IMR-90 (cell line): ENCODE data around the gene DAD1. TPM values are rescaled to one million over a fixed set of nuclear protein-coding genes. Genes with fewer than 3 reads are reported as not detected.

ENCODE experiments used
- ATAC-seq: fragments of 200-7000 bp; cut with Tn5 transposase; 2 replicates; pipeline ENCODE4 v1.9.1; 2020; ENCODE audit warnings: low read depth, mild to moderate bottlenecking, moderate library complexity
- BruUV-seq: library from RNA; stranded (reverse); fragments of 400-500 nt; replicated peaks from 2 replicates; lab custom pipeline; 2021; lab: Mats Ljungman, UMichigan
- CTCF ChIA-PET: fragments of 300-600 bp; formaldehyde crosslinking; extraction: SDS; loops from one replicate; lab custom pipeline; 2021; ENCODE audit warnings: antibody characterized with exemption; lab: Yijun Ruan, JAX
- POLR2A ChIA-PET: fragments of 300-600 bp; sonication (Branson Sonifier 250); formaldehyde crosslinking; loops from one replicate; lab custom pipeline; 2022; ENCODE audit warnings: antibody characterized with exemption; ENCODE audit not compliant: unreplicated experiment; lab: Charles Lee
- DNase-seq: peaks from one replicate; pipeline ENCODE4 v3.0.0; 2013
- H2AFZ ChIP-seq: replicated peaks from 2 replicates; pipeline ENCODE3; 2013; ENCODE audit warnings: low read length, mild to moderate bottlenecking; ENCODE audit not compliant: poor library complexity
- H2AK5ac ChIP-seq: 2 replicates; pipeline ENCODE4 v1.6.1; 2013; ENCODE audit warnings: low read depth, low read length, inconsistent platforms
- H2AK9ac ChIP-seq: replicated peaks from 2 replicates; pipeline ENCODE3; 2013; ENCODE audit warnings: mild to moderate bottlenecking, low read depth, low read length, moderate library complexity; ENCODE audit not compliant: poor library complexity
- H2BK120ac ChIP-seq: 2 replicates; pipeline ENCODE4 v1.6.1; 2013; ENCODE audit warnings: low read depth, low read length, inconsistent platforms
- H2BK15ac ChIP-seq: 3 replicates; pipeline ENCODE4 v1.6.1; 2013; ENCODE audit warnings: low read depth, low read length, inconsistent platforms
- H2BK20ac ChIP-seq: 2 replicates; pipeline ENCODE4 v1.6.1; 2013; ENCODE audit warnings: low read depth, mild to moderate bottlenecking, inconsistent platforms, low read length, moderate library complexity
- H2BK5ac ChIP-seq: 2 replicates; pipeline ENCODE4 v1.6.1; 2013; ENCODE audit warnings: mild to moderate bottlenecking, low read depth, low read length, inconsistent platforms; ENCODE audit not compliant: poor library complexity, severe bottlenecking
- H3K14ac ChIP-seq: replicated peaks from 2 replicates; pipeline ENCODE4 v1.6.1; 2013; ENCODE audit warnings: low read depth, low read length, inconsistent platforms
- H3K18ac ChIP-seq: 2 replicates; pipeline ENCODE4 v1.6.1; 2013; ENCODE audit warnings: low read depth, low read length, control low read depth
- H3K23ac ChIP-seq: 2 replicates; pipeline ENCODE4 v1.6.1; 2013; ENCODE audit warnings: low read depth, low read length, inconsistent platforms
- H3K27ac ChIP-seq: 2 replicates; pipeline ENCODE4 v1.5.1; 2013; ENCODE audit warnings: mild to moderate bottlenecking, control low read depth, low read length; ENCODE audit not compliant: insufficient read depth
- H3K27me3 ChIP-seq: 2 replicates; pipeline ENCODE4 v1.6.1; 2013; ENCODE audit warnings: low read length; ENCODE audit not compliant: control insufficient read depth, insufficient read depth
- H3K36me3 ChIP-seq: 2 replicates; pipeline ENCODE4 v1.6.1; 2013; ENCODE audit warnings: low read length, mixed read lengths; ENCODE audit not compliant: control insufficient read depth, insufficient read depth
- H3K4ac ChIP-seq: 2 replicates; pipeline ENCODE4 v1.6.1; 2013; ENCODE audit warnings: low read depth, low read length, inconsistent platforms
- H3K4me1 ChIP-seq: 2 replicates; pipeline ENCODE4 v1.6.1; 2013; ENCODE audit warnings: low read length, mixed read lengths; ENCODE audit not compliant: control insufficient read depth, insufficient read depth
- H3K4me2 ChIP-seq: 2 replicates; pipeline ENCODE4 v1.6.1; 2013; ENCODE audit warnings: low read depth, mild to moderate bottlenecking, control low read depth, low read length, moderate library complexity
- H3K4me3 ChIP-seq: 2 replicates; pipeline ENCODE4 v1.5.1; 2013; ENCODE audit warnings: low read depth, mild to moderate bottlenecking, control low read depth, low read length, moderate library complexity; ENCODE audit not compliant: insufficient read depth
- H3K56ac ChIP-seq: 2 replicates; pipeline ENCODE4 v1.6.1; 2013; ENCODE audit warnings: low read length, inconsistent platforms; ENCODE audit not compliant: insufficient read depth; ENCODE audit errors: extremely low read depth
- H3K79me1 ChIP-seq, 2 experiments: 2 replicates each; pipeline ENCODE4 v1.6.1; 2013; ENCODE audit warnings: low read length in 2 of 2, inconsistent platforms in 1 of 2, low read depth in 1 of 2
- H3K9ac ChIP-seq: 2 replicates; pipeline ENCODE4 v1.6.1; 2013; ENCODE audit warnings: low read depth, low read length, control low read depth
- H3K9me1 ChIP-seq: 2 replicates; pipeline ENCODE4 v1.6.1; 2013; ENCODE audit warnings: low read length, inconsistent platforms; ENCODE audit not compliant: insufficient read depth
- H3K9me3 ChIP-seq: 2 replicates; pipeline ENCODE4 v1.6.1; 2013; ENCODE audit warnings: low read length; ENCODE audit not compliant: control insufficient read depth, insufficient read depth
- H4K20me1 ChIP-seq: 2 replicates; pipeline ENCODE4 v1.6.1; 2013; ENCODE audit warnings: low read length, inconsistent platforms; ENCODE audit not compliant: insufficient read depth
- H4K5ac ChIP-seq: 2 replicates; pipeline ENCODE4 v1.6.1; 2013; ENCODE audit warnings: mild to moderate bottlenecking, low read depth, low read length, control low read depth
- H4K8ac ChIP-seq, 2 experiments: 2 replicates each; pipeline ENCODE4 v1.6.1; 2013; ENCODE audit warnings: low read depth in 2 of 2, low read length in 2 of 2, control low read depth in 1 of 2, inconsistent platforms in 1 of 2
- H4K91ac ChIP-seq: 2 replicates; pipeline ENCODE4 v1.6.1; 2013; ENCODE audit warnings: low read depth, low read length, inconsistent platforms; ENCODE audit not compliant: insufficient read depth
- BHLHE40 ChIP-seq: fragments of 150-350 bp; IDR thresholded peaks from 2 replicates; pipeline ENCODE4 v1.6.1; 2016; ENCODE audit warnings: mild to moderate bottlenecking, low read depth, low read length
- CEBPB ChIP-seq: IDR thresholded peaks from 2 replicates; pipeline ENCODE4 v1.6.1; 2012; ENCODE audit warnings: low read depth, low read length, improper control_type of control experiment
- ELK1 ChIP-seq: fragments of 150-350 bp; IDR thresholded peaks from 2 replicates; pipeline ENCODE4 v1.6.1; 2016; ENCODE audit warnings: low read depth, mild to moderate bottlenecking, low read length, moderate library complexity, borderline replicate concordance
- FOS ChIP-seq: fragments of 150-350 bp; IDR thresholded peaks from 2 replicates; pipeline ENCODE4 v1.6.1; 2016; ENCODE audit warnings: low read depth, low read length
- MAFK ChIP-seq: IDR thresholded peaks from 2 replicates; pipeline ENCODE4 v1.6.1; 2012; ENCODE audit warnings: low read depth, low read length, improper control_type of control experiment
- MXI1 ChIP-seq: IDR thresholded peaks from 2 replicates; pipeline ENCODE4 v1.6.1; 2012; ENCODE audit warnings: low read depth, mild to moderate bottlenecking, low read length, moderate library complexity, borderline replicate concordance
- NFE2L2 ChIP-seq: fragments of 150-350 bp; IDR thresholded peaks from 2 replicates; pipeline ENCODE4 v1.6.1; 2016; ENCODE audit warnings: low read depth, mild to moderate bottlenecking, low read length
- POLR2A ChIP-seq: IDR thresholded peaks from 2 replicates; pipeline ENCODE4 v1.6.1; 2012; ENCODE audit warnings: mild to moderate bottlenecking, low read depth, low read length
- RAD21 ChIP-seq: IDR thresholded peaks from 2 replicates; pipeline ENCODE4 v1.6.1; 2012; ENCODE audit warnings: low read length, improper control_type of control experiment
- RFX5 ChIP-seq: IDR thresholded peaks from 2 replicates; pipeline ENCODE4 v1.8.0; 2012; ENCODE audit warnings: low read depth, mild to moderate bottlenecking, low read length, moderate library complexity
- dilution Hi-C: fragments of 300-500 bp; cut with HindIII; formaldehyde crosslinking; loops from one replicate; pipeline ENCODE4 v1.14.3; 2018; ENCODE audit warnings: low sequenced_read_pairs; ENCODE audit not compliant: unreplicated experiment
- in situ Hi-C: fragments of 300-500 bp; cut with MboI; formaldehyde crosslinking; loops from 3 replicates; pipeline ENCODE4 v1.14.3; 2019; ENCODE audit warnings: low sequenced_read_pairs, inconsistent platforms, mixed read lengths
- intact Hi-C: fragments of 100-400 bp; cut with micrococcal nuclease; formaldehyde crosslinking; loops from 2 replicates; pipeline ENCODE4 v1.10.0; 2022
- polyA plus RNA-seq, 3 experiments: library from polyadenylated mRNA; depleted of rRNA; stranded (reverse); fragments of >200 nt; gene quantifications; 2 replicates each; pipeline ENCODE4 v1.2.3, GENCODE V29; 2012; ENCODE audit warnings: low replicate concordance in 1 of 3
- total RNA-seq: library from RNA; depleted of rRNA; stranded (reverse); fragments of >200 nt; gene quantifications from 2 replicates; pipeline ENCODE4 v1.2.3, GENCODE V29; 2012
- TF ChIP-seq, protein P1 (sequence below): conservative IDR thresholded peaks from 2 replicates; pipeline ENCODE4 v1.5.1; 2012; ENCODE audit warnings: mild to moderate bottlenecking, low read depth, low read length, improper control_type of control experiment

Gene DAD1
- total and polyA plus RNA-seq, 2 of the 4 experiments (the other 2 are of a cell fraction) = 396 to 496 TPM

DNA sequence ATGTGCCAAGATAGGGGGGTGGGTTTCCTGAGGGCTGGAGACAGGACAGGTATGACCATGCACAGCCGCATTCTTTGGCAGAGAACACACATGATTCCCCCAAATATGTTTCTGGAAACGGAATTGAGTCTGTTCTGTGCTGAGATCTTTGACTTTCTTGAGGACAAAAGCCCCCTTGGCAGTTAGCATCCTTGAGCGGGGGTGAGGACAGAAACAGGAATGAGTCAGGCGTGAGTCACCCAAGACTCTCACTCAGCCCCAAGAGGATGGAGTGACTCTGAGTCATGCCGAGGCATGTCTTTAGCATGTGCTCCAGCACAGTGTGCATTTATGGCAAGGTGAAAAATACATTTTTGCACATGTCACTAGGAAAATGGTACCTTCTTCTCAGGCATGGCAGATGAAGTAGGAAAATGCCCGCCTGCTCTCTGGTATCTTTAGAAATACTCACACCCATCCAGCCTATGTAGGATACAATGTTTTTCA, 52.1 kb downstream of the DAD1 start (continued):
- TF ChIP-seq MXI1 = peak; percentile 93; the same call in 1 of the 2 replicates

DNA sequence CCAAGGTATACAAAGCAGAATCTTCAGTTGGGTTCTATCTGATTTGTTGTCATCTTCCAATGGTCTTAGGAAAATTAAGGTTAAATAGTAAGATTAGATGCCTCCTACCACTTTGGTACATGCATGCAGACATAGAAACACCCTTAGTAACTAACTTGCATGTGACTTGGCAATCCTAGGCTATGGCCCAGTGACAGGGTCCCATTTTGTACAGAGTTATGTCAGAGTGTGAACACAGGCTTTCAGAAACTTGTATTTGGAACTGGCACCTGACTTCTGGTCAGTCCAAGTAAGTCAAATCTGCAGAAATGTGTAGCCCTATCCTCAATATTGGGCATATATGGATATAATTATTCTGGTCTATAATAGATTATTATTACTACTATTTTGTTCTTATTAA, 53.1 kb downstream of the DAD1 start:
- Histone ChIP-seq H3K9me1 (peaks cover 13% of the 10 kb centered on the region), H4K20me1 (no peaks in the 10 kb centered on the region), H3K27ac (no peak overlapping the region), H3K14ac (peak overlapping the region; percentile 10), H3K18ac (peak overlapping the region; percentile 64; the same call in 1 of the 2 replicates), H3K79me1 (no peaks in the 10 kb centered on the region), H3K27me3 (no peaks in the 10 kb centered on the region), H4K91ac (0 out of 2 replicates have a peak overlapping the region, but pooled peaks have one; percentile 31), H2BK15ac (peak overlapping the region; percentile 22; the same call in 2 of the 3 replicates), H2BK5ac (no peak overlapping the region), H2BK120ac (peak overlapping the region; percentile 79), H3K4me3 (no peak overlapping the region), H4K8ac (no peak overlapping the region), H2AFZ (no peak overlapping the region), H2AK5ac (peak overlapping the region; percentile 2; the same call in 1 of the 2 replicates), H3K4me2 (no peak overlapping the region), H3K4me1 (peaks cover 12% of the 10 kb centered on the region), H2AK9ac (no peak overlapping the region), H3K36me3 (no peaks in the 10 kb centered on the region), H3K9me3 (no peaks in the 10 kb centered on the region), H3K4ac (peak overlapping the region; percentile 42; the same call in 1 of the 2 replicates), H3K56ac (no peak overlapping the region), H3K23ac (peak overlapping the region; percentile 19; the same call in 1 of the 2 replicates), H3K9ac (no peak overlapping the region), H4K5ac (no peak overlapping the region), H2BK20ac (peak overlapping the region; percentile 42)
- no TSS peak for BruUV-seq
- TF ChIP-seq RAD21 (no peak), POLR2A (no peak), ELK1 (no peak), MAFK (no peak), RFX5 (no peak), CEBPB (no peak), NFE2L2 (no peak), FOS (no peak), BHLHE40 (no peak), MXI1 (no peak)
- TF ChIP-seq, protein P1, sequence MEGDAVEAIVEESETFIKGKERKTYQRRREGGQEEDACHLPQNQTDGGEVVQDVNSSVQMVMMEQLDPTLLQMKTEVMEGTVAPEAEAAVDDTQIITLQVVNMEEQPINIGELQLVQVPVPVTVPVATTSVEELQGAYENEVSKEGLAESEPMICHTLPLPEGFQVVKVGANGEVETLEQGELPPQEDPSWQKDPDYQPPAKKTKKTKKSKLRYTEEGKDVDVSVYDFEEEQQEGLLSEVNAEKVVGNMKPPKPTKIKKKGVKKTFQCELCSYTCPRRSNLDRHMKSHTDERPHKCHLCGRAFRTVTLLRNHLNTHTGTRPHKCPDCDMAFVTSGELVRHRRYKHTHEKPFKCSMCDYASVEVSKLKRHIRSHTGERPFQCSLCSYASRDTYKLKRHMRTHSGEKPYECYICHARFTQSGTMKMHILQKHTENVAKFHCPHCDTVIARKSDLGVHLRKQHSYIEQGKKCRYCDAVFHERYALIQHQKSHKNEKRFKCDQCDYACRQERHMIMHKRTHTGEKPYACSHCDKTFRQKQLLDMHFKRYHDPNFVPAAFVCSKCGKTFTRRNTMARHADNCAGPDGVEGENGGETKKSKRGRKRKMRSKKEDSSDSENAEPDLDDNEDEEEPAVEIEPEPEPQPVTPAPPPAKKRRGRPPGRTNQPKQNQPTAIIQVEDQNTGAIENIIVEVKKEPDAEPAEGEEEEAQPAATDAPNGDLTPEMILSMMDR = no peak
- dilution Hi-C loops (no loop called here), intact Hi-C loops (loop anchor here (10.0 kb wide), 1 partner anchor 341 kb away; no protein-coding TSS in a partner anchor), in situ Hi-C loops (loop anchor here (25.0 kb wide), 1 partner anchor 776 kb away; the partner anchor contains the start of genes BCL2L2, PABPN1 and PPP1R3E)
- POLR2A ChIA-PET = no interaction called here
- CTCF ChIA-PET = interaction anchor here (0.5 to 0.6 kb wide), 2 partner anchors 11 to 280 kb away, joined by 3 to 5 read pairs; no protein-coding TSS in a partner anchor
- DNase-seq (no peak), ATAC-seq (no peak)
